ENCODE measurements around the gene CHERP.
"Not testable (repeated sequence)": the region's sequence is repeated elsewhere in the genome, so short reads cannot be mapped to it uniquely, and the experiment has no call there.

CHERP gene

DNA sequence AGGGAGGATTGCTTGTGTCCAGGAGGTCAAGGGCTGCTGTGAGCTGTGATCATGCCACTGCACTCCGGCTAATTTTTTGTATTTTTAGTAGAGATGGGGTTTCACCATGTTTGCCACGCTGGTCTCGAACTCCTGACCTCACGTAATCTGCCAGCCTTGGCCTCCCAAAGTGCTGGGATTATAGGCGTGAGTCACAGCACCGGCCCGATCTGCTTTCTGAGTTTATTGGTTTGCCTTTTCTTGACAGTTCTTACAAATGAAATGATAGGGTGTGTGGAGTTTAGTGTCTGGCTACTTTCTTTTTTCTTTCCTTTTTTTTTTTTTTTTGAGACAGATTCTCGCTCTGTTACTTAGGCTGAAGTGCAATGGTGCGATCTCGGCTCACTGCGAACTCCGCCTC is 45.2 kb downstream of the CHERP start:
- in situ Hi-C loops (cut with MboI; ENCODE audit: low pct_unique_long_range_greater_than_20kb, low sequenced_read_pairs) = no loop called here
- no peak for DNase-seq

DNA sequence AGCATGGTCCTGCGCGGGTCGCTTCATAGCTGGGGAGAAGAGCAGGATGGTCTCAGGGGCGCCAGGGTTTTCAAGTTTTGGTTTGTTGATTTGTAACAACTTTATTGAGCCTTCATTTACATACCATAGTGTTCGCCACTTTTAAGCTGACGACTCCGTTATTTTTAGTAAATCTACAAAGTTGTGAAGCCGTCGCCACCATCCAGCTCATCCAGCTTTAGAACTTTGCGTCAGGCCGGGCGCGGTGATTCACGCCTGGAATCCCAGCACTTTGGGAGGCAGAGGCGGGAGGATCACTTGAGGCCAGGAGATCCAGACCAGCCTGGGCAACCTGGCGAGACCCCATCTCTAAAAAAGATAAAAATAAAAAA is 45.6 kb downstream of the CHERP start:
- in situ Hi-C loops (cut with MboI; ENCODE audit: low pct_unique_long_range_greater_than_20kb, low sequenced_read_pairs) = no loop called here
- no peak for DNase-seq

DNA sequence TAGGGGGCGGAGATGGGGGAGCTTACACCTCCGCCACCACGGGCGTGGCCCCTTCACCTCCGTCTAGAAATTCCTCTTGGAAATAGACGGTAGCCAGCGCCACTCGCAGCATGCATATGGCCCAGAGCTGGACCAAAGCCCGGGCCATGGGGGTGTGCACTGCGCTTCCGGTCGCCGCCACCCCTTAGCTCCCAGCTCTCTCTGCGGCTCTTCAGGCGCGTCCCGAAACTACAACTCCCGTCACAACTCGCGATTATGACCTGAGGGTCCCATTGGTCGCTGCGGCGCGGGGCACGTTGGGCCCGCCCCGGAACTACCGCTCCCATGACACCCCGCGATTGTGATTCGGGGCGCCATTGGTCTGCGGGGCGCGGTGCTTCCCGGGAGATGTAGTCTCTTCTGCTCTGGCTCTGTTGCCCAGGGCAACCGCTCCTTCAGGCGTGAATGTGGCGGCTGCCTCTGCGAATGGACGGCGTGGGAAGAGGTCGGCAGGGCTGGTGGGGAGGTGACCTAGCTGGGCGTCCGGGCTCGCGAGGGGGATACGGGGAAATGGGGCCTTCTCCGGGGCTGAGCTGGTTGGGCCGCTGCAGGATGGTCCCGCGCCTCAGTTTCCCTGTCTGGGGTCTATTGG is 46.1 kb downstream of the CHERP start, which contains the start of the genes C19orf44 and CALR3:
Gene C19orf44, plus strand, starts transcription at position 413 of the 631 bp plus-strand sequence. CDS start 4,399 bp downstream, outside the sequence.
Gene CALR3, minus strand, starts transcription at position 186 of the 631 bp plus-strand sequence. Its CDS starts 38 bp downstream, at position 148.
- in situ Hi-C loops (cut with MboI; ENCODE audit: low pct_unique_long_range_greater_than_20kb, low sequenced_read_pairs) = no loop called here
- DNase-seq = peak; percentile 99

DNA sequence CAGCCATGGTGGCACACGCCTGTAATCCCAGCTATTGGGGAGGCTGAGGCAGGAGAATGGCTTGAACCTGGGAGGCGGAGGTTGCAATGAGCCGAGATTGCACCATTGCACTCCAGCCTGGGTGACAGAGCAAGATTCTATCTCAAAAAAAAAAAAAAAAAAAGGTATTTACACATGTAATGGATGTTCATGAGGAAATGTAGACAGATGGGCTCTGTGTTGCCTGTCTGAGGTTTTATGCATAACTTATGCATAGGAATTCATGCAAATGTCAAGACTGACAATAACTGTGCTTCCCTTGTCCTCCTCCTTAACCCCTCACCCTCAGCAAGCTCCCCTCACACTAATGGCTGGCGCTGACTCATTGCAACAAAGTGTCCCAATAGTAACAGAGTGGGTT is 55.8 kb downstream of the CHERP start:
- DNase-seq; in situ Hi-C loops (cut with MboI; ENCODE audit: low pct_unique_long_range_greater_than_20kb, low sequenced_read_pairs): not testable (repeated sequence)

DNA sequence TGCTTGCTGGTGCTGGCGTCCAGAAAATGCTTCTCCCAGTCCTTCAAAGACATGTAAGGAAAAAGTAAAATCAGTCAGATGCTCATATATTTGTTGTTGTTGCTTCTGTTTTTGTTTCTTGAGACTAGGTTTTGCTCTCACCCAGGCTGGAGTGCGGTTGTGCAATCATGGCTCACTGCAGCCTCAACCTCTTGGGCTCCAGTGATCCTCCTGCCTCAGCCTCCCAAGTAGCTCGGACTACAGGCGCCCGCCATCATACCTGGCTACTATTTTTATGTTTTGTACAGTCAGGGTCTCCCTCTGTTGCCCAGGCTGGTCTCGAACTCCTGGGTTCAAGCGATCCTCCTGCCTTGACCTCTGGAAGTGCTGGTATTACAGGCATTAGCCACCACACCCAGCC is 59.5 kb downstream of the CHERP start:
- DNase-seq = no peak
- in situ Hi-C loops (cut with MboI; ENCODE audit: low pct_unique_long_range_greater_than_20kb, low sequenced_read_pairs) = no loop called here

DNA sequence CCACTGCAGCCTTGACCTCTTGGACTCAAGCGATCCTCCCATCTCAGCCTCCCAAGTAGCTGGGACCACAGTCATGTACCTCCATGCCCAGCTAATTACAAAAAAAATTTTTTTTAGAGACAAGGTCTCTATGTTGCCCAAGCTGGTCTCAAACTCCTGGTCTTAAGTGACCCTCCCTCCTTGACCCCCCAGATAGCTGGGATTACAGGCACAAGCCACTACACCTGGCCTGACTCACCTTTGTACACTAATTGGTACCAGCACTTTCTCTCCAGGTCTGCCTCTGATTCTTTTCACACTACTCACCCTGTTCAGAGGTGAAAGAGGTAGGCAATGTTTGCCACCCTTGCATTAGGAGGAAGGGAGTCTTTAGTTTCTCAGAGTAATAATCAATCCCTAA is 64.9 kb downstream of the CHERP start:
- in situ Hi-C loops (cut with MboI; ENCODE audit: low pct_unique_long_range_greater_than_20kb, low sequenced_read_pairs) = no loop called here
- DNase-seq = no peak

DNA sequence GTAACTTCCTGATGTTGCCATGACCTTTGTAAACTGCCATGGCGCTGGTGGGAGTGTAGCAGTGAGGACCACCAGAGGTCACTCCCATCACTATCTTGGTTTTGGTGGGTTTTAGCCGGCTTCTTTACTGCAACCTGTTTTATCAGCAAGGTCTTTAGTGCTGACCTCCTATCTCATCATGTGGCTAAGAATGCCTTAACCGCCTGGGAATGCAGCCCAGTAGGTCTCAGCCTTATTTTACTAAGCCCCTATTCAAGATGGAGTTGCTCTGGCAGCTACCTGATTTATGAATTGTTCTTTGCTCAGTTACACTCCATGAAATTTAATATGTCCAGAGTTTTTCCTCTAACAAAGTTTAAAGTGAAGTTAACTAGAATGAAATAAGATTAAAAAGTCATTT is 65.8 kb downstream of the CHERP start:
- in situ Hi-C loops (cut with MboI; ENCODE audit: low pct_unique_long_range_greater_than_20kb, low sequenced_read_pairs) = no loop called here
- no peak for DNase-seq

DNA sequence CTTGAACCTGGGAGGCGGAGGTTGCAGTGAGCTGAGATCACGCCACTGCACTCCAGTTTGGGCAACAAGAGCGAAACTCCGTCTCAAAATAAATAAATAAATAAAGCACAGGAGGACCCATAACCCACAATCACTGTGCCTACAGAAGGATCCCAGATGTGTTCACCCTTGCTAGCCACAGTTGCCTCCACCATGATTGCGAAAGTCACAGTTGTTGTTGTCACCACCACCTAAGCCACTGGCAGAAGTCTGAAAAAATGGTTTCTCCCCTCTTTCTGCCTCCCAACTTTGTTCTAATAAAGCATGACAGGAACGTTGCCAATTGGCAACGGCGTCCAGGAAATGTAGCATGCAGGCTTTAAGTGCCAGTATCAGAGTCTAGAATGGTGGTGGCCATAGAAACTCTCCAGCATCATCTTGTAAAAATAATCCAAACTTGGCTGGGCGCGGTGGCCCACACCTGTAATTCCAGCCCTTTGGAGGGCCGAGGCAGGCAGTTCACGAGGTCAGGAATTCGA is 68.3 kb downstream of the CHERP start:
- in situ Hi-C loops (cut with MboI; ENCODE audit: low pct_unique_long_range_greater_than_20kb, low sequenced_read_pairs) = no loop called here
- DNase-seq = no peak

DNA sequence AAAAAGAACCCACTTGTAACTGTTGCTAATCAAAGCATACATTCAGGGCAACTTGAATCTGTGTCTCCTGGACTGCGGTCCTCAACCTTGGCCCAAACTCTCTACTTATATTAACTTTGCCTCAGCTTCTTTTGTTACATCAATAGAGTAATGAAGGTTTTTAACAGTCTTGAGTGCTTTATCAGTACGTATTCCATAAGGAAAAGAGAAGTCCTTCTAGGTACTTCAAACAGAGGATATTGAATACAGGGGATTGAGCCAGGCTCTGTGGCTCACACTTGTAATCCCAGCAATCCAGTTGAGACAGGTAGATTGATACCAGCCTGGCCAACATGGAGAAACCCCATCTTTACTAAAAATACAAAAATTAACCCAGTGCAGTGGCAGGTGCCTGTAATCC is 69.2 kb downstream of the CHERP start:
- in situ Hi-C loops (cut with MboI; ENCODE audit: low pct_unique_long_range_greater_than_20kb, low sequenced_read_pairs) = no loop called here
- DNase-seq = no peak

DNA sequence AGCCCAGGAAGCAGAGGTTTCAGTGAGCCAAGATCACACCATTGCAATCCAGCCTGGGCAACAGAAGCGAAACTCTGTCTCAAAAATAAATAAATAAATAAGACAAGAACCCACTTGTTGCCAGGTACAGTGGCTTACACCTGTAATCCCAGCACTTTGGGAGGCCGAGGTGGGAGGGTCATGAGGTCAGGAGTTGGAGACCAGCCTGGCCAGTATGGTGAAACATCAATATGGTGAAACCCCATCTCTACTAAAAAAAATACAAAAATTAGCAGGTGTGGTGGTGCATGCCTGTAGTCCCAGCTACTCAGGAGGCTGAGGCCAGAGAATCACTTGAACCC is 69.7 kb downstream of the CHERP start:
- DNase-seq; in situ Hi-C loops (cut with MboI; ENCODE audit: low pct_unique_long_range_greater_than_20kb, low sequenced_read_pairs): not testable (repeated sequence)

DNA sequence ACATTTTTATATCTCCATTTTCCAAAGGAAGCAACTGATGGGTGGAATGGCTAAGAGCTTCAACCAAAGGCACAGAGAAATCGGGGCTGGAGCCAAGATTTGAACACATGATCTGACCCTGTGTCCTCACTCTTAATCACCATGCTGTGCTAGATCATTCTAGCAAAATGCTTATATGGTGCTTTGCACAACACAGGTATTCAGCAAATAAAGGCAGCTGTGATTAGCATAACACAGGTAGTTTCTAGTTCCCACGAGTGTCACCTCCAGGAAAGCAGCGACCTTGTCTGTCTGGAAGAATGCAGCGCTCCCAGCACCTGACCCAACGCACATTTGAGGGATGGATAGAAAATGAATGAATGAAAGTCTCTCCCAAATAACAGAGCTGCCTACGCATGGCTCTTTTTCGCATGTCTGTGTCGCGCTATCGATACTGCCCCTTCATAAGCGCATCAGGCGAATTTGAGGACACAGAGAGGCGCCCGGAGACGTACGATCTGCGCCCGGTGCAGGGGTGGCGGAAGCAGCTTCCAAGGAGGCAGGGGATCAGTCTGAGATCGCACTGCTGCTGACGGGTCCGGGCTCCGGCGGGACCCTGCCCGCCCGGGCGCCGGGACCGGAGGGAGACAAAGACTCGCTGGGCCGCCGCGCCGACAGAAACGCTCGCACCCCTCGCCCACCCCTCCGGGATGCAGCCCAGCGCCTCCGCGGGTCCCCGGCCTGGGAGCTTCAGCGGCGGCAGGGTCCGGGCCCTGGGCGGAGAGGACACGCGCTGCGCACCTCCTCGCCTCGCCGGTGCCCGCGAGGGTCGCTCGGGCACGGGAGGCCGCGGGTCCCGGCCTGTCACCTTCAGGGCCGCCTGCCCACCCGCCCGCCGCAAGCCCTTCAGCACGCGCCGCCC is 71.1 kb downstream of the CHERP start:
- in situ Hi-C loops (cut with MboI; ENCODE audit: low pct_unique_long_range_greater_than_20kb, low sequenced_read_pairs) = no loop called here
- no peak for DNase-seq

DNA sequence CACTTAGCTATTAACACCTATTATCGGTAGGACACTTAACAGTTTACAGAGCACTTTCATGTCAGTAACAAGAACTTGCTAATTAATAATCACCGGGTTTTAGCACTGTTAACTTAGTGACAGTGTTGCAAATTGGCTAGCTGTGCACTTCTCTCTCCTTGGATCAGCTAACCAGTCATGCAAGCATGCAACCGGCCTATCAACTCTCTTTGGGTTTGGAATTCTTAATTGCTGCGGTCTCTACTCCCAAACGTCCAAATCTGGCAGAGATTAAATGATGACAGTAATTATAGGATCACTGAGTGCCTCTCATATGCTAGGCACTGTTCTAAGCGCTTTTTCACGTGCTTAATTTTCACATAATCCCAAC is 71.7 kb downstream of the CHERP start:
- no peak for DNase-seq
- in situ Hi-C loops (cut with MboI; ENCODE audit: low pct_unique_long_range_greater_than_20kb, low sequenced_read_pairs) = no loop called here

Measured in KBM-7 (cell line).